ENCODE results near the gene BCAS3.

Gene BCAS3

DNA sequence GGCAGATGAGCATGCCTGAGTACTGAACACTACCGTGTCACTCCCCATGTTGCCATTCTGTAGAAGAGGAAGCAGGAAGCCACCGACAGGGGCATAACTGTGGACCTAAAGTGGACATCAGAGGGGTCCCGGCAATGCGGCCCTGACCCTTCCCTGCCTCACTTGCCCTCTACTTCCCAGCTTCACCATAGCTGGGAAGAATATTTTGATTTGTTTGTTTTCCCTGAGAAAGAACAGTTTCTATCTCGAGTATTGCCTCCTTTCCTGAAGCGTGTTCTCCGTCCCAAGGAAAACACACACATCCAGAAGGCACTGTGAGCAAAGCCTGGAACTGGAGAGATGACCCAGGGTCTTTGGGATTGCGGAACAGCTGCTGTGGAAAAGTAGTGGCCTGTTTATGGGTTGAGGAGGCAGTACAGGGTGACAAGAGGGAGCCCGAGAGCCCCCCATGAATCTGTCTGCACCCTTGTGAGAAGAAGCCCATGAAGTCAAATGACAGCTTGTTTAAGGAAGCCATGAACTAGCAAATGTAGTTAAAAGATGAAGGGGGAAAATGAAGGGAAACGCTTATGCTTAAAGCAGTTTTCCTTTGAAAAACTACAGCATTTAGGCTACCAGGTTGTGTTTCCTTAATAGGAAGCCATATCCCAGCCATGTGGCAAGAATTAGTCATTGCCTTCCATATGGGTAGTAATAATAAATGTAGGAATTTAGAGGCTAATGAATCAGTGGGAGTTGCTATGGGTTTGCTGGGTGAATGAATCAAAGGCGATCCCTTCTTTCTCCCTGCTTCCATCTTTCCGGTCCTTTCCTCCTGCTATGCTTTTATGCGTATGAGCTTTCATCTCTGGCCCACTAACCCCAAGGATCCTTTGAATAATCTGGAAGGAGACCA is 632.0 kb downstream of the BCAS3 start:
- DNase-seq = no peak

DNA sequence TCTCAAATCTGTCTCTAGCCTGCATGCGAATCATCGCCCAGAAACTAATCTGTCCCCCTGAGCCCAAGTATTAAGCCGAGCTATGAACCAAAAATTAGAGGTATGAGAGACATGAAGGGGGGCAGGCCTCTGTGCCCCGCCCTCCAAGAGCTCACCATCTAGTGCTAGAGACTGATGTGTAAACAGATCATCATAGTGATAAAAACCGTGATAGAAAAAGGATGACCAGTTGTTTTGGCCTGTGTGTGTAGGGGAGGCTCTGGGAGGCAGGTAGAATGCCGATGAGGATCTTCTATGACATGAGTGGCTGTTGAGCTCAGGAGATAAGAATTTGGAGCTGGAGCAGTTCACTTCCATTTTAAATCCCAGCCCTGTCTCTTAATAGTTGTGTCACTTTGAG is 632.9 kb downstream of the BCAS3 start:
- DNase-seq = no peak

DNA sequence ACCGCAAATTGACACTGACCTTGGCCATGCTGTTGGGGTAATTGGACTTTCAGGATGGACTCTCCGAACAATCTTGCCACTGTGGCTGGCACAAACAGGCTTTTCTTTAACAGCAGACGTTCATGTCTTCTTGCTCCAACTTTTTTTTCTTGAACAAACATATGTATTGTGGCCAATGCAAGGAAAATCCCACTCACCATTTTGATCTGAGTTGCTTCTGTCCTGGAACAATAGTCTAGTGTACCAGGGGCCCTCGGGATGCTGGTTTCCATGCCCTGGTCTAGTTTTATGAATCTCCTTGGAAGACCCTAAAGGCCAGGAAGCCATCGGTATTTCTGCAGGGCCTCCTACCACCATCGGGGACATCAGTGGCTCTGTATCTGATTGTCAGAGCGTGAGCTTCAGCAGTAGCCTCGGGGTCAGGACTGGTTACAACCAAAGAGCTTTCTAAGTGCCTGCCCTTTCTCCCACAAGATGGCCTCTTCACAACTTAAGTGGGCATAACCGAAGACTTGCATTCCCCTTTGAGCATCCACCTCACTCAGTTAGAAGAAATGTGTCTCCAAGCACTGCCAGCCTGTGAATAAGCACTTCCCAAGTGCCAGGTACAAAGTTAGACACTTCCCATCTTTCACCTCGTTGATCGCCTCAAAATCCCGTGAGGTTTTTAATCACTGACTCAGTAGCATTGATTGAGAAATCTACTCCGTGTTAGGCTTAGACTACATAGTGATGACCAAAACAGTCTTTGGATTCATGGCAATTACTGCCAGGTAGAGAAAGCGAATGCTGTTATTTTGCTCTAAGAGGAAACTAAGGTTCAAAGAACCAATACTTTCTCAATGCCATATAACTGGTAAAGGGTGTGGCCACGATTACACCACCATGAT is 635.0 kb downstream of the BCAS3 start:
- no peak for DNase-seq

DNA sequence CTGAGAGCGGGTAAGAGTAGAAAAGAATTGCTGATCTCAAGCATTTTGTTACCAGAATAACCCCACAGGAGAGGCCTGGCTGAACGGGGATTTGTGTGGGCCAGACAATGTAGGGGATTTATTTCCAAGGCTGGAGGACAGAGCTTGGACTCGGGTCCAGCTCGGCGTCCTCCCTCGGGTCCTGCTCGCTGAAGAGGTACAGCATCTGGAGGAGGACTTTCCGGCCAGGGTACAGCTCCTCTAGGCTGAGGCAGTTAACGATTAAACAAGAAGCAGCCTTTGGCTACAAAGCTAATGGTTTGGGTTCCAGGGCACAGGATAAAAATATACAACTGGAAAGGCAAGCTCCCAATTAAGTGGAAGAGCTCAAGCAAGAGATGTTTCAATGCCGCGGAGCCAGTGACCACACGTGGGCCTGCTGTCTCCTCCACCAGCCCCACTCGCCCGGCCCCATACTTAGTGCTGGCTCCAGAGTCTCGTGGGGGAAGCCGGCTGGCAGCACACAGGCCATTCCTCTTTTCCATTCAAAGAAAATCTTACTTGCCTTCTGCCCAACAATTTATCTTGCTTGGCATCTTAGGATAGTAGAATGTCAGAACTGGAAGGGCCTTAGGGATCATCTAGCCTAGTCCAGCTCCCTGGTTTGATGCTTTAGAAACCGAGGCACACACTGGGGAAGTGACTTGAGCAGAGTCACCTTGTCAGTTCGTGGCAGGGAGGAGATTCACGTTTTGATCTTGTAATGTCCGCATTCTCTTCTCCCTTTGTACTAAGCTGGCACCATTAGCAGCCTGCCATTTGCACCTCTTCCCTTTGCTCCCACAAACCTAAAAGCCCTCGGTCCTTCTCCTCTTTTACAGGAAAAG is 636.0 kb downstream of the BCAS3 start:
- DNase-seq = no peak

DNA sequence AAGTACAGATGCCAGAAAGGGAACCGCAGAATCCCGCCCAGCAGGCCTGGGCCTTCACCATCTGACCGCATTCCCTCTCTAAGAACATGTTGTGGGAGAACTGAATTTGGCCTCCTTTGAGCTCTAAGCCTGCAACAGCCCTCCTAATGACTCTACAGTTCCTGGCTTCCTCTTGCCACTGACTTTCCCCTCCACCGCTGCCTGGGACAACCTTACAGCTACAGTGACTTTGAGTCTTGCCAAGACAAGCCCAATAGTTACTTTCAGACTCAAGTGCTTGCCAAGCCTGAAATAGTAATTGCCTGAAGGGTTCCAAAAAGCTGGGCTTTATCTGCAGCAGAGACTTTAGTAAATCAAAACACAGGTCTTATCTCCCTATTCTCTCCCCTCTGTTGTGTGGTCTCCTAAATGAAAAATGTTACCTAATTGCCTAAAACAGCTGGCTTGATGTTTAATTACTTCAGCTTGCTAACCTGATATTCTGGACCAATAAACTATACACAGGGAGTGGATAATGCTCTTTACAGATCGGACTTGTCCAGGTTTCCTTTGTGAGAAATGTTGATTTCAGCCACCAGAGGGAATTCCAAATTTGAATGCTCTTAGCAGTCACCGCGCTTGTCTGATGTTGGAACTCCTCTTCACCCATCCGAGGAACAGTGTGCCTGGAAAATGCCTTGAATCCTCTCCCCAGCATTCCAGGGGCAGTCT is 636.9 kb downstream of the BCAS3 start:
- no peak for DNase-seq

DNA sequence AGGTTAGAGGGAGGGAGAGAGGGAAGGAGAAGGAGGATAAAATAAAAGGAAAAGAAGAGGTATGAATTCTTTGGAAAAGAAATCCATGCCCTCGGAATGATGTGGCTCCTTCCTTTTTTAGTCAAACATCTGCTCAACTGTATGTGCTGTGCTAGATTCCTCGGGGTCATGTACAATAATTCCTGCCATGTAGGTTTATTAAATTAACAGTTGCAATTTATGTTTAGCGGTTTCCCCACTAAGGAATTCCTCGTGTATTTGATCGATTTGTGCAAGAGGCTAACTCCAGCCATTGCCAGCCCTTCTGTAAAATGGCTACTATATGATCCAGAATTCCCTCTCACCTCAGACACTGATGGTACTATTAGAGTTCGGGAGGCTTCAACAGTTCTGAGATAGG is 639.0 kb downstream of the BCAS3 start:
- no peak for DNase-seq

DNA sequence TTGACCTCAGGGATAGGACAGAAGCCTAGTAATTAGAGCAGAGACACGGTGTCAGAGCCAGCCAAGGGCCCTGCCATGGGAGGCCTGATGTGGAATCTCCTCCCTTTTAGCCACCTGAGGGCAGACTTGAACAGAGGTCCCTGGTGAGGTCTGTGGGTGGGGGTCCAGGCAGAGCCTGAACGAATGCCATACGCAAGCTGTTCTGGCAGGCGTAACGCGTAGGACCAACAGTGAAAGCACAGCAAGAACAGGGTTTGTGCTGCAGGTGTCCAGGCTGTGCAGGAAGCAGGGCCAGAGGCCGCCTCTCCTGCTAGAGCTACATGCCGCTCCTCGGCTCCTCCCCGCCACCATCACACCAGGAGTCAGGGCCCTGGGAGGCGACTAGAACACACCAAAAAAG is 640.1 kb downstream of the BCAS3 start:
- no peak for DNase-seq

DNA sequence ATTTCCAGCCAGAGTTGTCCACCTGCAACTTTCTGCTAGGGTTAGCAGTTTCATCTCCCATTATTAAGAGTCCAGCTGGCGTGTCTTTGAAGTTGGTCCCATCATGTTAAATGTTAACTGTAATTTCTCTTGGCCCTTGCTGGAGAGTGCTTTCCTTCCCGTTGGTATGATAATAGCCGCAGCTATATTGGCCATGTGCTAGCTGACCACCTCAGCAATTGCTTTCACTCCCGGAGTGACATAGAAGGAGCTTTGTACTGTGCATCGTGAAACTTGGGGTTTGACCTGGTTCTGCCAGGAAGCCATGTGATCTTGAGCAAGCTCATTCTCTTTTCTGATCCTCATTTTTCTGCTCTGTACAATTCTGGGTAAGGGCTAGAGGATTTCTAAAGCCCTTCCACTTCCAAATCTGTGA is 641.0 kb downstream of the BCAS3 start:
- no peak for DNase-seq

DNA sequence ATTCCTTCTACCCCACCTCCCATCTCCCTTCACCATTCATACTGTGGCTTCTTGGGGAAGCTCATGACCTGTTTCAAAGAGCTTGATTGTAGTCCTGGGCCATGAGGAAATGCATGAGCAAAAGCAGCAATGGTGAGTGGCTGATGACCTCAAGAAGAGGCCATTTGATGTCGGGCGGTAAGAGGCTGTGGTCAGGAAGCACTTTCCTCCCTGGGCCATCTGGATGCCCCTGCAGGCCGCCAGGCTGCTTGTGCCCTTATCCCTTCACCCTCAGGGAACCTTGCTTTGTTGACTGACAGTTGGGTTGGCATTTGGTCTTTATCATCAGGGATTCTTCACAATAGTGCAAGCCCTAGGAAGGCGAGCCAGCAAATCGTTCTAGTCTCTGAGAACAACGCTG is 643.7 kb downstream of the BCAS3 start:
- DNase-seq = no peak

DNA sequence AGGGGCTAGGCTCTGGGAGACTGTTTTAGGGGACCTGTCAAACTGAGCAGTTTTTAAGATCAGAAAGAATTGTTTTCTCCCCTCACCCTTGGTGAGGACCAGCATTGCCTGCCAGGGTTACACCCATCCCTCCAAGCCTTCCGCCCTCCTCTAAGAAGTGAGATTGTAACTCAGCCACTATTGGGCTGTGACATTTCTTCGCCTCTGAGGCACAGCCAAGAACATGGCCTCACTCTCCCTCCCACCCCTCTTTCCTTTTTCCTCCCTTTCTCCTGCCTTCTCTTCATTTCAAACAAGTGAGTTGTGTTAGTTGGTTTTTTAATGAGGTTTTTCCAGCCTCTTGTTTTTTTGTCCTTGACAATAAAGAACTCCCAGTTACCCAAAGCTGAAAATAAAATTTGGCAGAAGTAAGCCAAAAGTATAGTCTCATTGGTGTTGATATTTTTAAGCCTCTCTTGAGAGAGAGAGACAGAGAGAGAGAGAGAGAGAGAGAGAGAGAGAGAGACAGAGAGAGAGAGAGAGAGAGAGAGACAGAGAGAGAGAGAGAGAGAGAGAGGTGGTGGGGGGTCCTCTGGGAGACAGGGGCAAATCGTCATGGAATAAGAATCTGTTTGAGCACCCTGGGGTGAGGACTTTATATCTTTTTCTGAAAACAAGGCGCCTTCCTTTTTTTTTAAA is 644.8 kb downstream of the BCAS3 start:
- DNase-seq = no peak

DNA sequence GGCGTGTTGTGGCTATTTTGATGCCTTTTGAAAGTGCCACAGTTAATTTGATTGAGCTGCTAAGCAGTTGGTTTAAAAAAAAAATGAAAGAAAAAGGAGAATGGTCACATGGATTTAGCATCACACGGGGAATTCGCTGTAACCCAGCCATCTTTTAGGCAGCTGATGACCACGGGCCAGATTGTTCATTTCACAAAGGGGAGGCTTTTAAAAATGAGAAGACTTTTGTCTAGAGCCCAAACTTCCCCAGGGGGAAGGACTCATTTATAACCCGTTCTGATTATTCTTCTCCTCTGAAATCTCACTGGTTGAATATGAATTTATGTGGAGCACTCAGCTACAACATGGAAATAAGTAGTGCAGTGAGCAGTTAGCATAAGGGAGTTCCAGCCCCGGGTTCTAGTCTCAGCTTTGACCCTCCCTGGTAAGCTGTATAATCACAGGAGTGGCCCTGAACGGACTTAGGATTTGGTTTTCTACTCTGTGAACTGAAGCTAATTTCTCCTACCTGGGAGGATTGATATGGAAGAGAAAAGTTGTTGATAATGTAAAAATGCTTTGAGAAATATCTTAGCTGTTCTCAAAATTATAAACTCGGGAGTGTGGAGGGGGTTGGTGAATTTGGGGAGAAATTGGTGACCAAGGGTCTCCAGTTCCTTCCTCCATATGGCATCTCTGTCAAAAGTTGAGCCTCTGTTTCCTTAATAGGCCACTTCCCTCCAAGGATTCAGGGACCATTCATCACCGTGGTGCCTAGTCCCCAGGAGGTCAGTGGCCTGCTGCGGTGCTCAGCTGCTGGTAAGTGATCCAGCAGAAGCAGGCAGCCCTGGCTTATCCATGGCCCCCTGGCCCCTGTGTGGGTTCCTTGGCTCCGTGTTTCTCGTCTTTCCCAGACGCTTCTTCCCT is 645.6 kb downstream of the BCAS3 start:
- DNase-seq = no peak

DNA sequence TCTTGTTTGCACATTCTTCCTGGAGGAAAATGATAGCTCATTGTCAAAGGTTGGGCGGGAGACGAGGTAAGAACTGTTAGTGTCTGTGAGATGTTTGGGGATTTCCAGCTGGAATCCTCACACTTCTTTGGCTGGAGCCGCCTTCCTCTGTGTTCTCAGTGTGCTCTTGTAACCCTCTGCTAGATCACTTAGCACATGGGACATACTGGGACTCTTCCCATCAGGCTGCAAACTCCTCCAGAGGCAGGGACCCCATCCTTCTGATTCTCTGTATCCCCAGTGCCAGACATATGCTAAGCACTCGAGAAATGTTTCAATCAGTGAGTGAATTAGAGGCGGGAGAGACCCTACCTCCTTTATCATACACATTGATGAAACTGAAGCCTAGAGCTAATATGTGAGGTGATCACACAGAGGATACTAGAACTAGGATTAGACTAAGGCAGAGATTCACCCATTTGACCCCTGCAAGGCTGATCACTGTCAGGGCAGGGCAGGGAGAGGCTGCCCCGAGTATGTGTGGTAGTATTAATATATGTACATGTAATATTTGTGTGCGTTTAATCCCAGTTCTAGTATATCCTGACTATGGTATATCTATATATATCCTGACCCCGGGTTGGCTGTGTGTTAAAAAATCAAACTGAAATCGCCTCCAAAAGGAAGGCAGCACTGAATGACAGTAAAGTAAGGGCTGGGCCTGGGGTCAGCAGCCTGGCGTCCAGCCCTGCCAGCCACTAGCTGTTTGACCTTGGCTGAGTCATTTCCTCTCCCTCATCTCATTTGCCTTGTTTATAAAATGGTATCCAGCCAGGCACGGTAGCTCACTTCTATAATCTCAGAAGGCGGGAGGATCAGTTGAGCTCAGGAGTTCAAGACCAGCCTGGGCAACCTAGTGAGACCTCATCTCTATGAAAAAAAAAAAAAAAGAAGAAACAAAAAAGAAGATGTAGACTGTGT is 646.5 kb downstream of the BCAS3 start:
- no peak for DNase-seq

DNA sequence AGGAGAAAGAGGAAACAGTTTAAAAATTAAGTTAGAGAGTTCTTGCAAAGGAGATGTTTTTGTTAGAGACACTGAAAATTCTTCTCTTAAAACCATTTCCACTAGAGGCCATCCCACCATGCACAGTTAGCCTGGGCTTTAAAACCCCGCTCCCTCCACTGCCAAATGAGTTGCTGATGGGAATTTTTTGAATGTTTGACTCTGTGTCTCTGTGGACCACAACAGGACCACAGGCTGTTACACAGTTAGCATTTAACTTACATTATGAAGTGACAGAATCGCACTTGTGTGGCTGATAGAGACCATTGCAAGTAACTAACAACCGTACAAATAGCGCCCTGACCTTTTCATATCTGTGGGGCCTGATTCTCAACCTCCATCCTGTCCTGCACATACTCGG is 647.3 kb downstream of the BCAS3 start:
- no peak for DNase-seq

DNA sequence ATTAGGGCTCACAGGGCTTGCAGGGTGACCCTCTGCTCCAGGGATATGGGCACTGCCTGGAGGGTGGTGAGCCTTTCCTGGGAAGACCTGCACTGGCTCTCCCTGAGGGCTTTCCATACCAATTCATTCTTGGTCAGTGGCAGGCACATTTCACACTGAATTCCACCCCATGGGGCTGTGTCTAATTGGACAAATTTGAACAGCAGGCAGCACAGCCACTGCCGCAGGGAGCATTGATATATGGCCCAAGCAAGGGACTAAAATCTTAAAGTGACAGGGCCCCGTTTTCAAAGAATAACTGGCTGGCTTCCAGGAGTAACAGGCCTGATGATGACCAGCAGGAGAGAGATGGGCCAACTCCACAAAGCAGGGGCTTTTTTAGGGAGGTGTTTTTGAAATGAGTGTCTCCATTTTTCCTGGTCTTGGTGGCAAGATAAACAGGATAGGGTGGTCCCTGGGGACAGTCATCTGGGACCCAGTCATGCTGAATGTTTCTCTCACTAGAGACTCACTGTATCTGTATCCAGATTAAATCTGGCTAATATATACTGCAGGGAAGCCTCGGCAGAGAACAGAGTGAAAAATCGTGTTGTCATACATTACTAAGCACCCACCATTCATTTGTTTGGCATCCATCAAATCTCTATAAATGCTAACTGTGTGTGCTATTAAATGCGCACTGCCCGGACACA is 647.9 kb downstream of the BCAS3 start:
- DNase-seq = no peak

DNA sequence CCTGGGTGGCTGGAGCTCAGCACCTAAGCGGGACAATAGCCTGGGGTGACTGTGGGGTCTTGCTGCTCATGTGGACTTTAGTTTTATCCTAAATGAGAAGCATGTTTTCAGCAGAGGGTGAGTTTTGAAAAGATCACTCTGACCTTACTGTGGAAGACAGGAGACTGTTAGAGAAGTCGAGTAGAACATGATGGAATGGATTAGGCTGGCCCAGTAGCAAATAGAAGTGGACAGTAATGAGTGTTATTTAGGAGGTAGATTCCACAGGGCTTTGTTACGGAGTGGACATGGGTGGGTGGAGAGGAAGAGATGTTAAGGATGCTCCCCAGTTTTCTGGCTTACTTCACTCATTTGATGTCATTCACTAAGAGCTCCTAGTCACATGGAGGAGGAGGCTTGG is 648.7 kb downstream of the BCAS3 start:
- no peak for DNase-seq

DNA sequence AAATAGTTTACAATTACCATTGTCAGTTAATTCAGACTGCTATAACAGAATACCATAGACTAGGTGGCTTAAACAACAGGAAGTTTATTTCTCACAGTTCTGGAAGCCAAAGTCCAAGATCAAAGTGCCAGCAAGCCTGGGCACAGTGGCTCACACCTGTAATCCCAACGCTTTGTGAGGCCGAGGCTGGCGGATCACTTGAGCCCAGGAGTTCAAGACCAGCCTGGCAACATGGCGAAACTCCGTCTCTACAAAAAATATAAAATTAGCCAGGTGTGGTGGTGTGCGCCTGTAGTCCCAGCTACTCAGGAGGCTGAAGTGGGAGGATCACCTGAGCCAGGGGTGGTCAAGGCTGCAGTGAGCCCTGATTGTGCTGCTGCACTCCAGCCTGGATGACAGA is 650.7 kb downstream of the BCAS3 start:
- no peak for DNase-seq

DNA sequence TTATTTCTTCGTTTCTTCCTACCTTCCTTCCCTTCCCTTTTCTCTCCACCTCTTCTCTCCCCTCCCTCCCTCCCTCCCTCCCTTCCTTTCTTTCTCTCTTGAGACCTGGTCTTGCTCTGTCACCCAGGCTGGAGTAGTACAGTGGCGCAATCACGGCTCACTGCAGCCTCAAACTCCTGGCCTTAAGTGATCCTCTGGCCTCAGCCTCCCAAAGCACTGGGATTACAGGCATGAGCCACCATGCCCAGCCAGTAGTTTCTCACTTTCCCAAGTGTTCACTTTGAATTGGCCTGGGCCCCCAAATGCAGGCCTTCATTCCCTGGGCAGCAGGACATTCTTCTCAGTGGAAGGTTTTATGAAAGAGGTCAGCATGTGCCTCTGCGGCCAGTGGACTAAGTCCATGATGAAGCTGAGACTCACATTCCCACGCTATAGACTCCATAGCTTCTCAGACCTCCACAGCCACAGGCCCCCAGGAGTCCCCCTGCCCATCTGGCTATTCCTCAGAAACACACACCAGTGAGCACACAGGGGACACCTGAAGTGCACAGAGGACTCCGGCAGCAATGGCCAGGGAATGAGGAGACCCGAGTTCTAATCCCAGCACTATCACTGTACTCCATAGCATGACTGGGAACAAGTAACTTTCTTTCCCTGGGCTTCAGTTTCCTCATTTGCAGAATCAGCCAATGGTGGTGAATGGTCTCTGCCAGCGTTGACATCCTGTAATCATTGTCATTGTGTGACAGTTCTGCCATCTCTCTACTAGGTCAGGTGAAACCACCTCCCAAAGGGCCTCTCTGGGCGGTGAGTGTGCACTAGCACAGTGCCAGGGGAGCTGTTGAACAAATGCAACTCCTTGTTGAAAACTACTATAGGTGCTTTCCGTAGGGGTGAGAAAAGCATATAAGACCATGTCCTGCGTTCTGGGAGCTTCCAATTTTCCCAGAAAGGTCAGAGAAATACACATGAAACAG is 652.8 kb downstream of the BCAS3 start:
- no peak for DNase-seq

DNA sequence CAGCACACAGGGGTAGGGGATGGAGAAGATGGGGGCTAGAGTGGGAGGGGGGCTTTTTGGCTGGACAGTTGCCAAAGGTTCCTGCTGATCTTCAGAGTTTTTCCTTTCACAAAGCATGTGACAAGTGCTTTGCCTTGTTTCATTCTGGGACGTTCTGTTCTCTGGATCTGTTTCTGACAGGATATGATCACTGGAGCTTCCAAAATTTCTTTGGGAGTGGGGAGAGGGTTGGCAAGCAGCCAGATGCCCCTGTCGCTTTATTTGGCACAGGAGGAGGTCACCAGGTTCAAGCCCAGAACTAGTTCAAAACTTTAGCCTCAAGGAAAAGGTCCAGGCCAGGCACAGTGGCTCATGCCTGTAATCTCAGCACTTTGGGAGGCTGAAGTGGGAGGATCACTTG is 653.5 kb downstream of the BCAS3 start:
- DNase-seq = no peak

Measured in activated gamma-delta T cell treated with Interleukin-2 at 50 U/mL for 16 hours (primary cell).